ENCODE data around the gene AACS. TPM values are rescaled to one million over a fixed set of nuclear protein-coding genes. Genes with fewer than 3 reads are reported as not detected.

The AACS gene
- total and polyA plus RNA-seq, 2 of the 13 experiments (the other 11 are each of a cell fraction or from before 2014, with no cell fraction given), result 23.3 to 28.8 TPM

- ATAC-seq (no peak), FAIRE-seq (no peak), DNase-seq (ENCODE audit: low spot score) (no peak)
- intact Hi-C loops (cut with micrococcal nuclease; ENCODE audit: unreplicated experiment) (no loop called here), in situ Hi-C loops (cut with HindIII; ENCODE audit: extremely low pct_ligation_motif_present, low pct_unique_long_range_greater_than_20kb) (no loop called here)
- ChIA-PET POLR2A (no interaction called here), CTCF (ENCODE audit: low intra/inter-chr PET ratio, low total read pairs) (no interaction called here)
- Histone ChIP-seq H3K79me2 (ENCODE audit: insufficient read depth, low read length) (no peaks in the 10 kb centered on the region), H3K9me3 (ENCODE audit: low read length) (no peaks in the 10 kb centered on the region), H3K4me1 (ENCODE audit: insufficient read depth, low read length) (peaks cover 16% of the 10 kb centered on the region), H4K20me1 (ENCODE audit: insufficient read depth, low read length) (no peaks in the 10 kb centered on the region), H3K9ac (ENCODE audit: insufficient read depth, low read depth, low read length) (no peak overlapping the region), H3K4me2 (ENCODE audit: low read depth, low read length) (no peak overlapping the region), H3K4me3 (replicated peaks in 1 of 3; ENCODE audit: insufficient read depth in 1 of 3, low read depth in 2 of 3, low read length in 3 of 3) (no peak overlapping the region), H3K27ac (ENCODE audit: extremely low read length, insufficient read depth, low read length) (no peak overlapping the region), H3K27me3 (ENCODE audit: control insufficient read depth in 1 of 2, insufficient read depth in 2 of 2, low read length in 2 of 2) (no peaks in the 10 kb centered on the region), H2AFZ (ENCODE audit: low read length) (no peak overlapping the region), H3K36me3 (replicated peaks in 1 of 2; ENCODE audit: control insufficient read depth in 1 of 2, insufficient read depth in 2 of 2, low read length in 2 of 2) (peaks cover 24 to 31% of the 10 kb centered on the region in 2 experiments; a peak in 4 of 5 replicates)
- BruUV-seq (replicated peaks), result no TSS peak
- WGBS (ENCODE audit: low lambda C conversion rate), result 94% methylated on average over 12 of the region's 14 CpGs
- TF ChIP-seq HINFP (CRISPR knock-in tag; IDR thresholded peaks at IDR 0.05; ENCODE audit: low read depth), result no peak
- TF ChIP-seq MEIS2 (CRISPR knock-in tag; IDR thresholded peaks at IDR 0.05), result no peak
- TF ChIP-seq ZNF17 (CRISPR knock-in tag; IDR thresholded peaks at IDR 0.05), result no peak
- TF ChIP-seq FIP1L1 (IDR thresholded peaks at IDR 0.05; ENCODE audit: borderline replicate concordance, insufficient read depth, low read depth, low read length), result no peak
- TF ChIP-seq CREB1 (IDR thresholded peaks at IDR 0.05), result no peak
- no peak for TF ChIP-seq CREB1 (CRISPR knock-in tag; IDR thresholded peaks at IDR 0.05)
- TF ChIP-seq ARHGAP35 (CRISPR knock-in tag; IDR thresholded peaks at IDR 0.05; ENCODE audit: borderline replicate concordance), result no peak
- TF ChIP-seq ZSCAN20 (CRISPR knock-in tag; IDR thresholded peaks at IDR 0.05; ENCODE audit: borderline replicate concordance), result no peak
- no peak for TF ChIP-seq ZIK1 (CRISPR knock-in tag; IDR thresholded peaks at IDR 0.05; ENCODE audit: borderline replicate concordance, low read depth)
- no peak for TF ChIP-seq HDAC1 (CRISPR knock-in tag; IDR thresholded peaks at IDR 0.05)
- TF ChIP-seq PRMT3 (CRISPR knock-in tag; IDR thresholded peaks at IDR 0.05; ENCODE audit: borderline replicate concordance, low read depth), result no peak
- TF ChIP-seq ZNF737 (CRISPR knock-in tag; IDR thresholded peaks at IDR 0.05; ENCODE audit: borderline replicate concordance), result no peak
- no peak for TF ChIP-seq FOXA1 (IDR thresholded peaks at IDR 0.05)
- TF ChIP-seq FOXA1 (CRISPR knock-in tag; IDR thresholded peaks at IDR 0.05), result no peak
- no peak for TF ChIP-seq MXD1 (CRISPR knock-in tag; IDR thresholded peaks at IDR 0.05)
- no peak for TF ChIP-seq TBL1XR1 (IDR thresholded peaks at IDR 0.05; ENCODE audit: borderline replicate concordance, low read length, partially characterized antibody)
Measured at GRCh38 chr12:125122668-125123067, 57.4 kb downstream of the AACS start.
